A204.1 (cell line): ENCODE measurements around the gene LY6G6C.

Source experiments
- FAIRE-seq: peaks from 2 replicates; lab custom pipeline; 2012; peaks lifted over from hg19 to GRCh38; lab: Jason Lieb, UNC

The LY6G6C gene

DNA sequence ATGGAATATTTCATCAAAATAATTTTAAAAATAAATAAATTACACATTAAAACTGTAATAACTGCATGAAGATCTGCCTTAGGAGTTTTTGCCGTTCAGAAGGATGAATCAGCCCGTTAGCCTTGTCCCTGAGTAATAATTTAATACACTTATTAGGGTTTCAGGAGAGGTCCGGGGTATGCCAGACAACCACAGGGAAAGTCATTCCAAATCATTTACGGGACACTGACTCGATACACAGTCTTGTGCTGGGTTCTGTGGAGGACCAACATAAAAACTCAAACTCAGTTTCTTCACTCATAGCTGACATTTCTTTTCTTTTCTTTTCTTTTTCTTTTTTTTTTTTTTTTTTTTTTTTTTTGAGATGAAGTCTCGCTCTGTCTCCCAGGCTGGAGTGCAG is 15.6 kb downstream of the LY6G6C start:
- no peak for FAIRE-seq

DNA sequence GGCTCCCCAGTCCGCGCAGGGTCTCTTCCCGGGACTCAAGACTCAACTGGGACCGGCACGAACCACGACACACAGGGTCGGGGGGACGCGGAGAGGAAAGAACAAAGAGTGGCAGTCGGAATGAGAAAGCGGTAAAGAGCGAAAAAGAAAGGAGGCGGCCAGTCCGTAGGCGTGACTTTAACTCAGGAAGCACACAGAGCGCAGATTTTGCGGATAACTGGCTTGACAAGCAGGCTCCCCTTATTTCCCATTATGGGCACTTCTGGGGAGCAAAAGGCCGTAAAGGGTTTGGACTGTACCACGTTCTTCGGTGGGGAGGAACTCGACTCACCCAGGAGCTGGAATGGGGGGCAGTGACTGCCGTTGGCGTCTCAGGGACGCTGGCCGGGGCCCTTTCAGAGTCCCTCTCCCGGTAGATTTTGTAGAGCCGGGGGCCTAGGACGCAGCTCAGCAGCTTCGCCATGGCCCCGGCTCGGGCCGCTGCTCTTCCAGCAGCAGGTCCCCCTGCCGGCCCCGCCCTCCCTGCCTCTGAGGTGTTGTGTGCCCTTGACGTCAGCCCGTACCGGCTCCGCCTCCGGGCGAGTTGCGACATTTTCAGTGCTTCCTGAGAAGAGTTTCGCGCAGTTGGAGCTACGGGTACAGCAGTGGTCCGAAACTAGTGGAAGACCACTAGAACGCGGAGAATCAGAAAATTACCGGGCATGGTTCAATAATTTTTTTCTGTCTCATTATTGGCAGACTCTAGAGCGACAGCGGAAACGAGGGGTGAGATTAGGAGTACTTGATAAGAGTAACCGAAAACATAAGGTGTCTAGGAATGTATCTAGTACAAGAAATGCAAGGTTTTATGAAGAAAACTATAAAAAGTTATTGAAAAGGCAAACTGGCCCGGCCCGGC is 18.5 kb downstream of the LY6G6C start, which contains the start of gene ABHD16A:
TSS of gene ABHD16A (minus strand) at position 506 of the 898 bp plus-strand sequence. CDS start at position 463, 43 bp downstream.
- peak; percentile 96 for FAIRE-seq

DNA sequence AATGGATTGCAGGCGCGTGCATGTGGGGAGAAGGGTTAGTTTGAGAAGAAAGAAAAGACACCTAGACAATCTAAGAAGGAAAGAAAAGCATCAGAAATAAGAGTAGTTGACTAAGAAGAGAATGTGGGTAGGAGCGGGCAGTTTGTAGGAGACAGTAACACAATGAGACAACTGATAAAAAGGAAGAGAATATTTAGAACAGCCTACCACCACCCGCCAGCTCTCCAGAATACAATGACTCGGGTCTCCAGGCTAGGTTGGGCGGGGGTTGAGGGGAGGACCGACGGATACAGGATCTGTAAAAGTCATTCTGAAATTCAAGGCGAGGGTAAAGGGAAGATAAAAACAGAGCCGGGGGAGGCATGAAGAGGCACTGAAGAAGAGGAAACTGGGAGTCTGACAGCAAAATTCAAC is 19.1 kb downstream of the LY6G6C start:
- FAIRE-seq, result no peak

DNA sequence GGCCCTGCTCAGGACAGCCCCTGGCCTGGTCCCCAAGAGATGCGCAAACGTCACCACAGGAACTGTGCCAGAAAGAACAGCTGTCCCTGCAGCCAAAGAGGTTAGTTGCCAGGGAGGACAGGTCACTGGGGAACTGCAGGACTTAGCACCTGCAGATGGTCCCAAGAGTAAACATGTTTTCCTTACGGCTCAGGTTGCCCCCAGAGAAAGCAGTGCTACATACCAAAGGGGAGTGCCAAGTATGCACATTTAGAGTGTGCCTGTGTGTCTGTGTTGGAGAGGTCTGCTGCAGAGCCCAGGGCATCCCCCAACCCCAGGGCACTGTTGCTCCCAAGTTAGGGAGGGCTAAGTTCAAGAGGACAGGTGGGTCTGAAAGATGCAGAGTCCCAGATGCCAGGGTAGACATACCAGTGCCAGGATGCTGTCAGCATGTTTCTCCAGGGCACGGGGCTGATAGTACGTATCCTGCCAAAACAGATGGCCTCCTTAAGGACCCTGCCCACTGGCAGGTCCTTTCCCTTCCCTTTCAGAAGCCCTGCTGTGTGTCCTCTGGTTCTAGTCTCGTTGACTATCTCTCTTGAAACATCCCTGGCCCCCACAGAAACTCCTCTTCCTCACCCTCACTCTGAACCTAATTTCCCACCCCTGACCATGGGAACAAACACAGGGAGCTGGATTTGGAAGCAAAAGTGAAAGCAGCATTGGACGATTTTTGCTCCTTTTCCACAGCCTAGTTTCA is 19.7 kb downstream of the LY6G6C start:
- FAIRE-seq, result no peak

DNA sequence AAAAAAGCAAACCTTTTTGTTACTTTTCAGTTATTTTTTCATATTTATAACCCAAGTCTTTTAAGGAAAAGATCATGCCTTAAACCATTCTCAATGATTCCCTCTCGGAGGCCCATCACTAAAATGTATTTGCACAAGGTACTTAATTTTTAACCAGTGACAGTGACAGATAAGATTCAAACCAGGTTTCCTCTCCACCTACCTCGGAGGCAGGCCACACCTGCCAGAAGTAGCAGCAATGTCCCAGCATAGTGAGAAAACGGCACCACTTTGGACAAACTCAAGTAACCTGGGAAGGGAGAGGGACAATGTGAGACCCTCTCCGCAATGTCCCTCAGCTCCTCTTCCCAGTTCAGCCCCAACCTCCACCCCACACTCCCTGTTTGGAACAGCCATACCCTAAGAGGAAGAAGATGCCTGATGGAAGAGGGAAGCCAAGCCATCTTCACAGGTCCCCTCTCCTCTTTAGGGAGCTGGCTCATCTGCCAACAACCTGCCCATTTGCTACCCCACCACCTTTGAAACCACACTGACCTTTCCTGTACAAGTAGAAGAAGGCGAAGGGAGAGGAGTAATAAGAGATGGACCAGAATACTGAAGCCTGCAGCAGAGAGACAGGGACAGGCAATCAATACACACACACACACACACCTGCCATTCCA is 20.7 kb downstream of the LY6G6C start:
- FAIRE-seq, result no peak

DNA sequence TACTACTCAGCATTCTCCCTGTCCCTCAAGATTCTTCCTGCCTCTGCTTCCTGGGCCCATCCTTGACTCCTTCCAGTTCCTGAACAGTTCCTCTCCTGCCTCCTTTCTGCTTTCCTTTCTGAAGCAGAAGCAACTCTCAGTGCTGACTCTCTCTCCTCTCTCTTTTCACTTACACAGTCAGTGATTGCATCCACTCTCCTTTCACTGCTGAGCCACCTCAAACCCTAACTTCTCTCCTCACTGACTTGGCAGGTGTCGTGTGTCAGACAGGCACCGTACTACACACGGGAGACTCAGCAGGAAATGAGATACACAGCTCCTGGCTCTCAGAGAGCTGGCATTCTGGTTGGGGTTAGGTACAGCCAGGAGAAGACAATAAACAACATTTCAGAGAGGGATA is 24.0 kb downstream of the LY6G6C start:
- FAIRE-seq, result no peak

DNA sequence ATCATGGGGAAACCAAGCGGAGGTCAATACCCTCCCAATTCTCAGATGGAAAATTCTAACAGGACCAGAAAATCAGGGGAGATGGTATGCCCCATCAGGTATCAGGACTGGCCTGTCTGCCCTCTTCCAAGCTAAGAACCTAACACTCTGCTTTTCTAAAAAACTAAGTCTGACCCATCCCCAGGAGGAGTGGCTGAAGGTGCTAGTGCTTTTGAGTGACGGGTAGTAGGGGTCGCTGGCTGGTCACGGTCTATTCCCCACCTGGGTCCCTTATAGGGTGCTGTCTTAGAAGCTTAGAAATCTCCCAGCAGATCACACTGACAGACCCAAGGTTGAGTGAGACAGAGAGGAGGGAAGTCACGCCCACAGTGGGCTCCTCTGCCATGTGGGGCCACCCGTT is 28.0 kb downstream of the LY6G6C start:
- FAIRE-seq, result no peak

DNA sequence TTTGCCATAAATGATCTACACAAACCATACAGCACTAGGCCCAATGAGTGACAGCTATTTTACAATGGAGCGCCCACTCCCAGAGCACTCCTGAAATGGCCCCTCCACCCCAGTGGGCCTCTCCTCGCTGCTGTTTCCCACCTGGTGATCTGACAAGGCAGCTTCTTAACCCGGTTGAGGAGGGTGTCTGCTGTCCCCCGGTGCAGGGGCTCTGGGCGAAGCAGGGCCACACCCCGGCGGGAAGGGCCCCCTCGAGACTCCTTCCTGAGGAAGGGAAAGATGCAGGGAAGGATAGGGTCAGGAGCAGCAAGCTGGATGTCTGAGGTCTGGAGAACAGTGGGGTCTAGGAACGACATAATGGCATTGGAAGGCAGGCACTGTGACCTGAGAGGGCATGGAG is 28.7 kb downstream of the LY6G6C start:
- FAIRE-seq, result no peak

DNA sequence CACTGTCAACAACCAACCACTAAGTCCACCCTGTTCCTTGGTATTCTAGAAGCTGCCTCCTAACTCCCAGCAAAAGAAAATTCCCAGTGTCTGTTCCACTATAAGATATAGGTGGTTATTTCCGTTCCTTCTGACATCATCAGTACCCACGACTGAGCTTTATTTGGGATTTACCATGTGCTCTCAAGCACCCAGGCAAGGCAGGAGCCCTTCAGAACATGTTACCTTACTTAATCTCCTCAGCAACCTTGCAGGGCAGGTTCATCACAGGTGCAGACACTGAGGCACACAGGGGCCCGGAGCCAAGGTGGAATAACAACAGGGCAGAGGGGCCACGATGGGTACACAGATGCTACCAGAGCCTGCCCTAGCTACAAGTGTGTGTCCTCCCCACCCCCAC is 29.2 kb downstream of the LY6G6C start:
- no peak for FAIRE-seq

DNA sequence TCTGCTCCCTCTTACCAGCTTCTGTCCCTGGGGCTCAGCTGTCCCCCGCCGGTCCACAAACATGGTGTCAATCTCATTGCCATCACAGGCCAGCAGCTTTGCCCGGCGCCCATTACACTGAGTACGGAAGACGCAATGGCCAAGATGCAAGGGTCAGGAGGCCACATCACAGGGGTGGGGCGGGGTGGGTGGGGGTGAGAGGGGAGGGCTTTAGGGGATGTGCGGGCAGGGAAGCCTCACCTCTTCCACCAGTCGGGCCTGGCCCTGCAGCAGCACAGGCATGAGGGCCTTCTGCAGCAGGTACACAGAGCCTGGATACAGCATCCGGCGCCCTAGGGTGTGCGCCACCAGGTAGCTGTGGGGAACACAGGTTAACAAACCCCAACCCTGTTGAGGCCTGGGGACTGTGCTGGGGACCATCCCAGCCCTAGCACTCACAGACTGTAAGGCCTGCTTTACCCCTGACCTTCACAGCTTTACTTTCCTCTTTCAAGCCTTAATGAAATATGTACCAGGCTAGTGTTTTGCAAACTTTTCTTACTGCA is 29.9 kb downstream of the LY6G6C start:
- FAIRE-seq, result no peak

DNA sequence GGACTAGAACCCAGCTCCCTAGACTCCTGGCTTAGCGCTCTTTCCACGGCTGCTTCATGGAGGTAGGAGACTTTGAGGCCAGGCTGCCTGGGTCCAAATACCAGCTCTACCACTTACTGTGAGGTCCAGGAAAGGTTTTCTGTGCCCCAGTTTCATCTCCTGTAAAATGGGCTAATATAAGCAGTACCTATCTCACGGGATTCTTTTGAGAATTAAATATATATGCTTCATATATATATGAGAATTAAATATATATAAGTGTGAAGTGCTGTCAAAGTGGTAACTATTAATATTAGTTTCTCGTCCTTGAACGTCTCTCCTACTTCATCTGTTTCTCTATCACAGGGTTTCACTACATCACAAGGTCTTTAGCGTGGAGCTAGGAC is 30.5 kb downstream of the LY6G6C start:
- FAIRE-seq, result no peak

DNA sequence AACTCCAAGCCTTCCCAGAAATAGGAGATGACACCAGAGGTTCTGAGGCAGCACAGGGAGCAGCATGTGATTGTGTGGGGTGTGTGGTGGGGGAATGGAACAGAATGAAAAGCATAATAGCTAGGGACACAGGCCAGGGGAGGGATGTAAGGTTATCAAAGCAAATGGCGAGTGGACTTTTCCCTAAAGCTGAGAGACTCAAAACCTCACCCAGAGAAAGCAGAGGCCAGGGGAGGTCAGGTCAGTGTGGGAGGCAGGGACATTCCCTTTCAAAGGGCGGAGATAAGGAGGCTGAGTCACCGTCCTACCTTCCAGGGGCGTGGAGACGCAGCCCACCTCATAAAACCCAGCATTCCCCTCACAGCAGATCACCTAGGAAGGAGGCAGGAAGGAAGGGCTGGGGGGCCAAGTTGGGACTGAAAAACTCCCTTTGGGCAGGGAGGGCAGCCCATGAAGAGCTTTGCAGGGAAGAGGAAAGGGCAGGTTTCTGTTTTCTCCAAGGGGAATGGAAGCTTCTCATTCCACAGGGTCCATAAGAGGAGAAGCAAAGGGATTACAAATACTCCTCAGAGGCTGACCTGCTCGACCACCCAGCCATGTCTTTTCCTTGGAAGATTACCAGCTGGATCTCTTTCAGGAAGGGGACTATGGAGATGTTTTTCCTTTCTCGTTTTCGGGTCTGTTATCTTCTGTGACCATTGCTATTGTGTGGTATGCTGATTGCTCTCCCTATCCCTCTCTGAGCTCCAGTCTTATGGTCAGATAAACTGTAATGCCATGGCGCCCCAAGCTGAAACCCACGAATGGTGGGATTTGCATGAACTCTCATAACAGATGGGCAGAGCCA is 31.1 kb downstream of the LY6G6C start:
- no peak for FAIRE-seq

DNA sequence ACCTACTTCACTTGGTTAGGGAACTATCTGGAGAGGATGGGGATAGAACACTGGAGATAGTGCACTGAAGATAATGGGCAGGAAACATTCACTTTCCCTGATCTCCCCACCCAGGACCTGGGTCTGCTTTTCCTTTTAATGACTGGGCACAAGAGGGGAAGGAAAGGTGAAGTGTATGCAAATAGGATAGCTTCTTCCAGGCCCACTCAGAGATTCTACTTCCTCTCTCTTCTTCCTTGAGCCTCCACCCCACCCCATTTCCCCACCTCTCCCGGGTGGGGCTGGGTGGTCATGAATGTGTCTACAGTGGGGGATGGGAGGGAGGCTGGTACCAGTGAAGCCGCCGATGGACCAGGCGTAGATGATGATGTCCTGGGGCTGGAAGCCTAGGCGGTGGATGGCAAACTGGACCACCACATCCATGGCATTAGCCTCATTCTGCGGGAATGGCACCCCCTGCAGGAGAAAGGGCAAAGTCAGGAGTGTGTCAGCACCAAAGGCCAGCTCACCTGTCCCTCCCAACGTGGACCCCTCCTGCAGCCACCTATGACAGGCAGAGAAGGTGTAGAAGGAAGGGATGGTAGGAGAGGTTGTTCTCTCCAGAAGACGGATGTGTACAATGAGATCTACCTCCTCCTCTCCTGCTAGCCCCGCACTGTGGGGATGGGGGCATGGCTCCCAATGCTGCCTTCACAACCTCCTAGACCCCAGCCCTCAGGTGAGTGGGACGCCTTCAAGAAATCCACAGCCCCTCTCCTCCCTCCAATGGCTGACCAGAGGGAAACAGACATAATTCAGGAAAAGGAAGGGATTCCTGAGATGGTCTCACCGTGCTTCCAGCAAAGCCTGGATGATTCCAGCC is 32.1 kb downstream of the LY6G6C start:
- no peak for FAIRE-seq

DNA sequence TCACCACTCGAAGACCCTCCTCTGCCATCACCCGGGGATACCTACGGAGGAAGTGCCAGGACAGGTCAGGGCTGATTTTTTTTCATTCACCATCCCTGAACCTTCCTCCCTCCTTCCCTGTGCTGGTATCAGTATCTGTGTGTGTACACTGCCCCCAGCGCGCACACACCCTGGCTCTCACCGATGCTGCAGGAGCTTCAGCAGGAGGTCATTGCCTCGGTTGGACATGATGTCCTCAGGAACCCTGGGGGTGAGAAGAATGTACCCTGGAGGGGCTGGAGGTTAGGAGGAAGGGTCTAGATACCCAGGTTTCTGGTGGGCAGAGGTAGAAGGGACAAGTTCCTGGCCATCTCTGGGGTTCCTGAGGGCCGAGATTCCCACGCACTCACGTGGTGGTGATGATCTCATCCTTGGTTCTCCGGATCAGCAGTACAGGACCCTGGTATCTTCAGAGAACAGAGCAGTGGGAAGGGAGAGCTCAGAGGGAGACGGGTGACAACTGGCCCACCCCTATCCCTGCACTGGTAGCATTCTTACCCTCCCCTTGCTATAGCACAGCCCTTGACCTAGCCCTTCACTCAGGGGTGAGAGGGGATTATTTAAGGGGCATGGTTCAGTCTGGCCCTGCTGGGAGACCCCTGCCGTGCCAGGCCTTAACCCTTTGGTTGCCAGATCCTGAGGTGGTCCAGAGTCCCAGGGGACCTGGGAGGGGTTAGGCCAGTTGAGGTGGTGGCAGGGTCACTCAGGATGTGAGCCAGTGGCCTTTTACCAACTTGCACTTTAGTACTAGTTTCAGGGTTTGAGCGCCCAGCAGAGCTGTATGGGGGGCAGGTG is 33.5 kb downstream of the LY6G6C start:
- no peak for FAIRE-seq

DNA sequence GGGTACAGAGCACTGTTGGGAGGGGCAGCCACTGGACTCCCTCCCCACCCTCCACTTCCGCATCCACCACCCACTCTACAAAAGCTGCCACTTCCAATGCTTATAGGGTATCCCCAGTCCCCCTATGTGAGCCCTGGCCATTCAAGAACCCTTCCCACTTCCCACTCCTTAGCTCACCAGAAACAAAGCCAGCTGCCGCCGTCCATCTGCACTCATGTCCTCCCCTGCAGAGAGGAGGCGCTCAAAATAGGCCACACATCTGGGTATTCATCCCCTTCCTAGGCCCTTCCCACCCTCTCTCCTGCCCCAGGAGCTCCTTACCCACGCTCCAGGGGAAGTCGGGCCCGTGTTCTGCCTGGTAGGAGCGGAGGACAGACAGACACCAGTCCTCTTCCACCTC is 34.2 kb downstream of the LY6G6C start:
- no peak for FAIRE-seq

DNA sequence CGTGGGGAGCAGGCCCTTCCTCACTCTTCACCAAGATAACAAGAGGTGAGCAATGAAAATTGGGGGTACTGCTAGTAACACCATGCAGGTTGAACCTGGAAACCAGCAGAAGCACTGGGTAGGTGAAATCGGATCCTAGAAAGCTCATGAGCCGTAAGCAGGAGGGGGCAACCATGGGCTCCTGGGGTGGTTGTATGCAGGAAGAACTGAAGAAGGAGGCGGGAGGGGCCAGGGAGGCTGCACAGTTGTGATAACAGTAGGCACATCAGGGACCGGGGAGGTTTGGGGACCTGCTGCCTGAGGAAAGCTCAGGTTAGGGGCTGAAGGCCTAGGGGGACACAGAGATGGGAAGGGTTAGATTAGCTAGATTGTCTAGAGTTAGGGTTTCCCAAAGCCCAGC is 35.1 kb downstream of the LY6G6C start:
- no peak for FAIRE-seq

DNA sequence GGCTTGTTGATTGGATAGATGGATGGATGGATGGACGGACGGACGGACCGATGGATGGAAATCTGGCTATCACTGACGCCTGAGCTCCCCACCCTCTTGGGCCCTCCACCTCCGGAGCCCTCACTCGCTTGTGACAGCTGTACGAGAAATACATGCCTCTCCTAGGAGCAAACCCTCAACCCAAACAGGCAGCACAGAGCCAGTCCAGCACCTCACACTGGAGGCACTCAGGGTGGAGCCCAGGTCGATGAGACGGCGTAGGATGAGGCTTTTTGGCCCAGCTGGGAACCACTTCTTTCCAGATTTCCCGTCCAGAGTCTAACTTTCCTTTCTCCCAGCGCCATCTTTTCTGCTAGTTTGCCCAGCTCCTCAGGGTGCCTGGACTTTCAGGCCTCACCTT is 38.0 kb downstream of the LY6G6C start:
- no peak for FAIRE-seq

DNA sequence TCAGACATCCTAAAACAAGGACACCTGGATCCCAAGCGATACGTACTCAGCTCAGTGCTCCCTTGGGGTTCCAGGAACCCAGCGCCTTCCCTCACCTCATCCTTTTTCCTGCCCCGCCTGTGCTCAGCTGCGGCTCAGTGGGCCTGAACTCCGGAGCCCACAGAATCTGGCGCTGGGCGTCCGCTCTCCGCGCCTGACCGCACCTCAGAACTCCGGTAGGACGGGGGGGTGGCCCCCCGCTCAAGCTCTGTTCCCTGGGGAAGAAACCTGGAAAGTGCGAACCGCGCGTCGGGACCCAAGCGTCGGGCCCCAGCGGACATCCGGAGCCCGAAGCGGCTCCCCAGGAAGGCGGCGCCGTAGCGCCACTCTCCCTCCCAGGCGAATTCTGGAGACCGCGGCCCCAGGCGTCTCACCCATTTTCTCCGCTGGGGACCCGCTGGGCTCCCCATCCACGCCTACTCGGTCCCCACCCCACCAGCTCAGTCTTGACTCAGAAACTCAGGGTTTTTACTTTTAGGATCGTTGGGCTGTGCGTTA is 40.3 kb downstream of the LY6G6C start:
- FAIRE-seq, result no peak
